Heart right ventricle (tissue), 16 donors: ENCODE measurements around the gene PLEKHG4B. TPM values are rescaled to one million over a fixed set of nuclear protein-coding genes. Genes with fewer than 3 reads are reported as not detected.
"Not testable (repeated sequence)": the region's sequence is repeated elsewhere in the genome, so short reads cannot be mapped to it uniquely, and the experiment has no call there.

Source experiments
- ATAC-seq, 8 donors: fragments of 200-7000 bp; cut with Tn5 transposase; one replicate each; pipeline ENCODE4 v1.9.1; 2020; ENCODE audit warnings: mild to moderate bottlenecking in 8 of 8, moderate library complexity in 8 of 8, moderate number of reproducible peaks in 1 of 8
- DNase-seq, 2 donors: peaks; one replicate each; pipeline ENCODE4 v3.0.0-alpha.2; 2020
- H3K27ac ChIP-seq, 10 donors: fragments of 200-600 bp; sonication (generic) in 2 of 10; one replicate each; pipeline versions ENCODE4 v1.5.0 to v1.8.0; 2020 to 2022; ENCODE audit warnings: mild to moderate bottlenecking in 3 of 10
- H3K27me3 ChIP-seq, 7 donors: fragments of 200-600 bp; one replicate each; pipeline ENCODE4 v1.8.0; 2021 to 2022; ENCODE audit warnings: mild to moderate bottlenecking in 2 of 7
- H3K36me3 ChIP-seq, 9 donors: fragments of 200-600 bp; sonication (generic) in 1 of 9; one replicate each; pipeline versions ENCODE4 v1.5.0 to v1.8.0; 2020 to 2022; ENCODE audit warnings: mild to moderate bottlenecking in 2 of 9
- H3K4me1 ChIP-seq, 9 donors: fragments of 200-600 bp; sonication (generic) in 1 of 9; one replicate each; pipeline versions ENCODE4 v1.5.0 to v1.8.0; 2020 to 2022; ENCODE audit warnings: mild to moderate bottlenecking in 4 of 9
- H3K4me3 ChIP-seq, 10 donors: fragments of 200-600 bp; sonication (generic) in 2 of 10; one replicate each; pipeline versions ENCODE4 v1.5.0 to v1.8.0; 2020 to 2022; ENCODE audit warnings: mild to moderate bottlenecking in 7 of 10, moderate library complexity in 2 of 10
- H3K9me3 ChIP-seq, 11 donors: fragments of 200-600 bp in 10 of 11; sonication (generic) in 2 of 11; one replicate each; pipeline versions ENCODE4 v1.5.0 to v1.8.0; 2013 to 2022; ENCODE audit warnings: mild to moderate bottlenecking in 2 of 11, control low read depth in 1 of 11, moderate library complexity in 1 of 11
- CTCF ChIP-seq, 9 donors: fragments of 200-600 bp; sonication (generic) in 2 of 9; IDR thresholded peaks; one replicate each; pipeline versions ENCODE4 v1.5.0 to v1.8.0; 2021 to 2022; ENCODE audit warnings: antibody characterized with exemption in 9 of 9, mild to moderate bottlenecking in 5 of 9, moderate library complexity in 1 of 9
- WGBS, 2 donors: extraction: QIAGEN DNeasy Blood & Tissue Kit; methylation state at CpG; one replicate each; pipeline ENCODE4 v1.1.7; 2013; ENCODE audit warnings: inconsistent platforms in 1 of 2; 5-methylcytosine and 5-hydroxymethylcytosine counted together
- intact Hi-C, 10 donors: fragments of 100-400 bp; cut with DNase I; formaldehyde crosslinking; loops; one replicate each; pipeline versions ENCODE4 v1.11.1 to v1.14.2; 2022
- polyA plus RNA-seq, 2 donors: library from polyadenylated mRNA; stranded (reverse); fragments of 200-250 nt; gene quantifications; one replicate each; pipeline ENCODE4 v1.2.3, GENCODE V29; 2013
- total RNA-seq, 10 donors: library from RNA; stranded (reverse); fragmentation: NEBNext Ultra II Directional in 3 of 10; extraction: Animal tissue kit (Norgen Biotek cat#: 25700) in 3 of 10; gene quantifications; one replicate each; pipeline versions ENCODE4 v1.2.1 to v1.2.4, GENCODE V29; 2021 to 2023
- donor health status: Arrhythmogenic right ventricular cardiomyopathy.
- donor health status: ischemic (EF 13 %, LVEDD 7.1; RV severe dilation, severe dysfunction).
- donor health status: healthy with polysubstance abuse.
- donor health status: DM: no; HTN: yes; CAD: no.
- donor health status: DM: no; HTN: no; CAD: no.
- donor health status: ischemic (EF 25% LVEDD 6.9; RV normal size, moderate dysfunction).
- donor health status: ischemic (EF 25% LVEDD 5.7; RV mildly dilated, moderate dysfunction).
- donor health status: healthy.
- donor health status: DM: yes; HTN: yes; CAD: no.
- donor health status: Ischemic cardiomyopathy.
- donor health status: ischemic (EF 35%, LVEDD 5.7; RV mildly dilated, moderate dysfunction).
- donor health status: nonischemic (EF 11% LVEDD 7.7; RV severe dilation, severe dysfunction).
- donor health status: DM: yes; HTN: yes; CAD: no.
- donor health status: PGD.
- donor health status: ischemic (EF 29% LVEDD 5.4; RV normal size, mild dysfunction).
- donor health status: nonischemic (EF 23%, LVEDD 6.1; RV moderate dilation, normal function).

PLEKHG4B gene
- total and polyA plus RNA-seq, 12 donors, result under 0.01 to 0.14 (median 0.05) TPM; not detected in 8

GRCh38 chr5:219991-220390, 128.0 kb downstream of the PLEKHG4B start:
- ATAC-seq, result no peak
- no peak for TF ChIP-seq CTCF (IDR thresholded peaks at IDR 0.05)
- no peak for DNase-seq
- H3K9me3 ChIP-seq, result no peaks in the 10 kb centered on the region
- peaks cover 0 to 24% (median 12%) of the 10 kb centered on the region in 9 donors for H3K36me3 ChIP-seq
- intact Hi-C loops, result loop anchor here in 3 of 10 donors (2.0 to 10.0 kb wide), 2 partner anchors 31 to 55 kb away; partner anchors contain the start of gene PDCD6 (in 1 of the 3)
- no peaks in the 10 kb centered on the region for H3K27me3 ChIP-seq
- H3K4me3 ChIP-seq, result peak overlapping the region; percentile 69 to 100 (median 96)
- peak overlapping the region in 7 of 10 donors; percentile 96 to 99 (median 97) for H3K27ac ChIP-seq
- 22 to 26% methylated on average over 4 of the region's 4 CpGs for WGBS, 2 donors
- peaks cover 3 to 66% (median 48%) of the 10 kb centered on the region in 9 donors for H3K4me1 ChIP-seq

GRCh38 chr5:222951-223715, 131.2 kb downstream of the PLEKHG4B start:
- not testable (repeated sequence) for ATAC-seq, H3K27ac ChIP-seq, H3K27me3 ChIP-seq, H3K4me3 ChIP-seq, DNase-seq, H3K9me3 ChIP-seq
- peaks cover 3 to 54% (median 44%) of the 10 kb centered on the region in 9 donors for H3K4me1 ChIP-seq
- intact Hi-C loops, result loop anchor here in 1 of 10 donors (10.0 kb wide), 1 partner anchor 52 kb away; the partner anchor contains the start of gene PDCD6
- 22 to 31% methylated on average over 6 of the region's 6 CpGs for WGBS, 2 donors
- peaks cover 5 to 50% (median 43%) of the 10 kb centered on the region in 9 donors for H3K36me3 ChIP-seq

- no peak for ATAC-seq
- Histone ChIP-seq H3K36me3 (peaks cover 8 to 57% (median 48%) of the 10 kb centered on the region in 9 donors), H3K9me3 (no peaks in the 10 kb centered on the region), H3K4me3 (no peak overlapping the region), H3K27ac (peak overlapping the region in 1 of 10 donors; percentile 4), H3K4me1 (peaks cover 3 to 54% (median 44%) of the 10 kb centered on the region in 9 donors), H3K27me3 (no peaks in the 10 kb centered on the region)
- no peak for TF ChIP-seq CTCF (IDR thresholded peaks at IDR 0.05)
- DNase-seq, result no peak
- 45 to 64% methylated on average over 6 of the region's 6 CpGs for WGBS, 2 donors
- intact Hi-C loops, result loop anchor here in 1 of 10 donors (10.0 kb wide), 1 partner anchor 51 kb away; the partner anchor contains the start of gene PDCD6
Observed at GRCh38 chr5:223791-224190, 131.8 kb downstream of the PLEKHG4B start.

- no peaks in the 10 kb centered on the region for H3K9me3 ChIP-seq
- no peak overlapping the region for H3K4me3 ChIP-seq
- H3K4me1 ChIP-seq, result peaks cover 0 to 41% (median 31%) of the 10 kb centered on the region in 9 donors
- intact Hi-C loops, result loop anchor here in 1 of 10 donors (10.0 kb wide), 1 partner anchor 49 kb away; the partner anchor contains the start of gene PDCD6
- TF ChIP-seq CTCF (IDR thresholded peaks at IDR 0.05), result no peak
- peaks cover 10 to 72% (median 62%) of the 10 kb centered on the region in 9 donors for H3K36me3 ChIP-seq
- no peak for DNase-seq
- no peak for ATAC-seq
- no peaks in the 10 kb centered on the region for H3K27me3 ChIP-seq
- no peak overlapping the region for H3K27ac ChIP-seq
- WGBS, 2 donors, result 93 to 95% methylated on average over 14 of the region's 14 CpGs
Observed at GRCh38 chr5:225334-225733, 133.4 kb downstream of the PLEKHG4B start.

GRCh38 chr5:227375-227774, 135.4 kb downstream of the PLEKHG4B start:
- Histone ChIP-seq H3K4me1 (peaks cover 0 to 21% (median 11%) of the 10 kb centered on the region in 9 donors), H3K36me3 (peaks cover 10 to 93% (median 71%) of the 10 kb centered on the region in 9 donors)
- not testable (repeated sequence) for H3K4me3 ChIP-seq, H3K27ac ChIP-seq, H3K9me3 ChIP-seq, DNase-seq, H3K27me3 ChIP-seq
- WGBS, 2 donors, result 92 to 98% methylated on average over 10 to 12 of the region's 17 CpGs
- intact Hi-C loops, result loop anchor here in 1 of 10 donors (10.0 kb wide), 1 partner anchor 47 kb away; the partner anchor contains the start of gene PDCD6
- ATAC-seq, result peak in 1 of 8 donors; percentile 6
